ACC112 (cell line): ENCODE results near the gene LRCH2.
"Not testable (repeated sequence)": the region's sequence is repeated elsewhere in the genome, so short reads cannot be mapped to it uniquely, and the experiment has no call there.

Experiments used
- H2AFZ ChIP-seq: fragments of 200-600 bp; sonication (generic); one replicate; pipeline ENCODE4 v1.6.0; 2017; ENCODE audit warnings: antibody characterized with exemption, low read length; ENCODE audit not compliant: unreplicated experiment
- H3K27ac ChIP-seq: fragments of 200-600 bp; sonication (generic); 2 replicates; pipeline ENCODE4 v1.5.1; 2014; ENCODE audit warnings: low read depth, mild to moderate bottlenecking, antibody characterized with exemption, low read length, moderate library complexity
- H3K27me3 ChIP-seq: fragments of 200-600 bp; sonication (generic); 2 replicates; pipeline ENCODE4 v1.6.1; 2014; ENCODE audit warnings: mild to moderate bottlenecking, antibody characterized with exemption, low read length, moderate library complexity, mixed read lengths; ENCODE audit not compliant: insufficient read depth
- H3K36me3 ChIP-seq: fragments of 200-600 bp; sonication (generic); 2 replicates; pipeline ENCODE4 v1.6.1; 2016; ENCODE audit warnings: mild to moderate bottlenecking, antibody characterized with exemption, low read length, moderate library complexity, mixed read lengths; ENCODE audit not compliant: insufficient read depth
- H3K4me1 ChIP-seq: fragments of 200-600 bp; sonication (generic); one replicate; pipeline ENCODE4 v1.6.1; 2016; ENCODE audit warnings: low read length, mixed read lengths; ENCODE audit not compliant: insufficient read depth, unreplicated experiment, control insufficient read depth
- H3K4me3 ChIP-seq: fragments of 200-600 bp; sonication (generic); 2 replicates; pipeline ENCODE4 v1.5.1; 2014; ENCODE audit warnings: mild to moderate bottlenecking, low read depth, low read length
- H3K79me2 ChIP-seq: fragments of 200-600 bp; sonication (generic); one replicate; pipeline ENCODE4 v1.6.0; 2016; ENCODE audit warnings: low read length; ENCODE audit not compliant: control insufficient read depth, unreplicated experiment, insufficient read depth

LRCH2 gene

DNA sequence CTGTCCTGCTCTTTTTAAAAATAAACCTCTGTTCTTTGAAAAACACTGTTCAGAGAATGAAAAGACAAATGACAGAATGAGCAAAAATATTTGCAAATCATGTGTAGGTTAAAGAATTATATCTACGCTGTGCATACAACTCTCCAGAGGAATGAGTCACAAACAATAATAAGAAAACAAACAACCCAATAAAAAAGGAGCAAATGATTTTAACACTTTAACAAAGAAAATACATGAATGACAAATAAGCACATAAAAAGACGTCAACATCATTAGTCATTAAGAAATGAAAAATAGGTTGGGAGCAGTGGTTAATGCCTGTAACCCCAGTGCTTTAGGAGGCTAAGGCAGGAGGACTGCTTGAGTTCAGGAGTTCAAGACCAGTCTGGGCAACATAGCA, 21.1 kb upstream of the LRCH2 start:
- H3K27me3 ChIP-seq = no peaks in the 10 kb centered on the region
- H3K4me3 ChIP-seq = no peak overlapping the region
- no peaks in the 10 kb centered on the region for H3K79me2 ChIP-seq
- H3K4me1 ChIP-seq = no peaks in the 10 kb centered on the region
- H2AFZ ChIP-seq = no peak overlapping the region
- H3K36me3 ChIP-seq = no peaks in the 10 kb centered on the region
- no peak overlapping the region for H3K27ac ChIP-seq

DNA sequence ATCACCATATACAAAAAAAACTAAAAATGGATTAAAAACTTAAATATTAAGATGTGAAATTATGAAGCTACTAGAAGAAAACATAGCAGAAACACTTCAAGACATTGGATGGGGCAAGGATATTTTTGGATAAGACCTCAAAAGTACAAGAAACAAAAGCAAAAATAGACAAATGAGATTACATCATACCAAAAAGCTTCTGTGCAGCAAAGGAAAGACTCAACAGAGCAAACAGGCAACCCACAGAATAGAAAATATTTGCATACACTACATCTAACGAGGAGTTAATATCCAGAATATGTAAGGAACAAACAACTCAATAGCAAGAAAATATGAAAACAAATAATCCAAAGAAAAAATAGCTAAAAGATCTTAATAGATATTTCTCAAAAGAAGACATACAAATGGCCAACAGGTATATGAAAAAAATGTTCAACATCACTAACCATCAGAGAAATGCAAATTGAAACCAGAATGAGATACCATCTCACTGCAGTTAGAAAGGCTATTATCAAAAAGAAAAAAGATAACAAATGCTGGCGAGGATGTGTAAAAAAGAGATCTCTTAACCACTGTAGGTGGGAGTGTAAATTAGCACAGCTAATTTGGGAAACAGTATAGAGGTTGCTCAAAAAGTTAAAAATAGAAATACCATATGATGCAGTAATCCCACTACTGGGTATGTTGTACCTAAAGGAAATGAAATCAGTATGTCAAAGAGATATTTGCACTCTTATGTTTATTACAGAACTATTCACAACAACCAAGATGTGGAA, 17.8 kb upstream of the LRCH2 start:
- Histone ChIP-seq H3K27me3 (no peaks in the 10 kb centered on the region), H3K4me1 (no peaks in the 10 kb centered on the region), H3K4me3 (no peak overlapping the region), H3K27ac (no peak overlapping the region), H2AFZ (no peak overlapping the region), H3K79me2 (no peaks in the 10 kb centered on the region), H3K36me3 (no peaks in the 10 kb centered on the region)

DNA sequence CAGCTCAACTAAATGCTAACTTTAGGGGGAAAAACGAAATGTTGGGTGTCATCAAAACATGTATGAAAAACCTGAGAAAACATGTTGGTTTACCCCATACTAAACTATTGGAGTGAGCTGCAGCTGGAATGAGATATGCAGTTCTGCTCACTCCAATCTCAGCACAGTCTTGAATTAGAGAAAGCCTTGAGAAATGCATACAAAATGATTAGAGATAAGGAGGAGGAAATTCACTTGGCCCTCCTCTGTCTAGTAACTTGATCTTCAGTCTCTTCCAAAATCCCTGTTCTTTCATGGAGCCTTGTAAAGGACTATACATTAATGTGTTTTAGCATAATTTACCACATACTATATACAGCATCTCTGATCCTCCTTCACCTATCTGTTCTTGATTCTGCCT, 3.2 kb upstream of the LRCH2 start:
- Histone ChIP-seq H3K27me3 (no peaks in the 10 kb centered on the region), H3K27ac (no peak overlapping the region), H3K36me3 (no peaks in the 10 kb centered on the region)

GRCh38 chrX:115236560-115236959, 2.7 kb upstream of the LRCH2 start:
- H2AFZ ChIP-seq = no peak overlapping the region
- H3K4me3 ChIP-seq = no peak overlapping the region
- no peaks in the 10 kb centered on the region for H3K36me3 ChIP-seq
- H3K27me3 ChIP-seq = no peaks in the 10 kb centered on the region
- H3K4me1 ChIP-seq = peaks cover 18% of the 10 kb centered on the region
- peaks cover 12% of the 10 kb centered on the region for H3K79me2 ChIP-seq
- H3K27ac ChIP-seq = no peak overlapping the region

More for the DNA sequence above, 3.2 kb upstream of the LRCH2 start:
- Histone ChIP-seq H3K4me3 (no peak overlapping the region), H2AFZ (no peak overlapping the region), H3K4me1 (peaks cover 14% of the 10 kb centered on the region), H3K79me2 (peaks cover 9% of the 10 kb centered on the region)

DNA sequence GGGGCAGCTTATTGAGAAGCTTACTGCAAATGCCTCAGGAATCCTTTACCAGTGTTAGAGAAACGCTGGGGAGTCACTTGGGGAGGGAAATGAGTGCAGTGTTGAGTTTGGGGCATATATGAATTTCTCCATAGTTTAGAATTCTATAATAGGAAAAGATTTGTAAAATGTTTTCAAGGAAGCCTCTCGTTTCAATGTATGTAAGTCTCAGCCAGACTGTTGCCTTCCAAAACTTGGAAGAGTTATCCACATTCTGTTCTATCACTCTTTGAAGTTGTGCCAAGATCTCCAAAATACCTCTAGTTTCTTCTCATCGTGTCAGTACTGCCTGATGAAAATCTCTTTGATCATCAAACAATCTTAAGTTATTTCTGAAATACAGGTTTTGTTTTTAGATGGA, 565 bp upstream of the LRCH2 start:
- H2AFZ ChIP-seq = peak overlapping the region; percentile 65
- peaks cover 34% of the 10 kb centered on the region for H3K4me1 ChIP-seq
- no peaks in the 10 kb centered on the region for H3K36me3 ChIP-seq
- H3K79me2 ChIP-seq = peaks cover 18% of the 10 kb centered on the region
- peak overlapping the region; percentile 90 for H3K4me3 ChIP-seq
- no peaks in the 10 kb centered on the region for H3K27me3 ChIP-seq
- H3K27ac ChIP-seq = no peak overlapping the region

GRCh38 chrX:115232933-115233496, 881 bp downstream of the LRCH2 start:
- Histone ChIP-seq H3K79me2 (peaks cover 18% of the 10 kb centered on the region), H3K4me1 (peaks cover 36% of the 10 kb centered on the region), H3K27me3 (no peaks in the 10 kb centered on the region), H3K27ac (peak overlapping the region; percentile 6; the same call in 1 of the 2 replicates), H3K4me3 (peak overlapping the region; percentile 90), H3K36me3 (no peaks in the 10 kb centered on the region), H2AFZ (peak overlapping the region; percentile 25)

- Histone ChIP-seq H3K27ac (no peak overlapping the region), H3K4me3 (0 out of 2 replicates have a peak overlapping the region, but pooled peaks have one; percentile 21), H3K27me3 (no peaks in the 10 kb centered on the region)
Observed at GRCh38 chrX:115229337-115230003, 4.4 kb downstream of the LRCH2 start.

DNA sequence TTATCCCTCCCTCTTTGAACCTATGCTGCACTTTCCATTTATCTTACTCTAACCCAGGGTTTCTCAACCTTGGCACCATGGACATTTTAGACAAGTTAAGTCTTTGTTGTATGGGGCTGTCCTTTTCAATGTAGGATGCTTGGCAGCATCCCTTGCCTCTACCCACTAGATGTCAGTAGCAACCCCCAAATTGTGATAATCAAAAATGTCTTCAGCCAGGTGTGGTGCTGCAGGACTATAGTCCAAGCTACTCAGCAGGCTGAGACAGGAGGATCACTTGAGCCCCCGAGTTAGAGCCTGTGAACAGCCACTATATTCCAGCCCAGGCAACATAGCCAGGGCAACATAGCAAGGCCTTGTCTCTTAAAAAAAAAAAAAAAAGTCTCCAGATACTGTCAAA, 7.0 kb downstream of the LRCH2 start:
- Histone ChIP-seq H3K4me1 (peaks cover 21% of the 10 kb centered on the region), H3K79me2 (peaks cover 8% of the 10 kb centered on the region), H2AFZ (no peak overlapping the region), H3K27me3 (no peaks in the 10 kb centered on the region), H3K27ac (no peak overlapping the region), H3K36me3 (no peaks in the 10 kb centered on the region), H3K4me3 (no peak overlapping the region)

More at GRCh38 chrX:115229337-115230003, 4.4 kb downstream of the LRCH2 start:
- Histone ChIP-seq H3K4me1 (peaks cover 31% of the 10 kb centered on the region), H2AFZ (no peak overlapping the region), H3K36me3 (no peaks in the 10 kb centered on the region), H3K79me2 (peaks cover 18% of the 10 kb centered on the region)

DNA sequence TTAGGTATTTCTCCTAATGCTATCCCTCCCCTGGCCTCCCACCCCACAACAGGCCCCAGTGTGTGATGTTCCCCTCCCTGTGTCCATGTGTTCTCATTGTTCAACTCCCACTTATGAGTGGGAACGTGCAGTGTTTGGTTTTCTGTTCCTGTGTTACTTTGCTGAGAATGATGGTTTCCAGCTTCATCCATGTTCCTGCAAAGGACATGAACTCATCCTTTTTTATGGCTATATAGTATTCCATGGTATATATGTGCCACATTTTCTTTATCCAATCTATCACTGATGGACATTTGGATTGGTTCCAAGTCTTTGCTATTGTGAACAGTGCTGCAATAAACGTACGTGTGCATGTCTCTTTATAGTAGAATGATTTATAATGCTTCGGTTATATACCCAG, 16.6 kb downstream of the LRCH2 start:
- H2AFZ ChIP-seq, H3K36me3 ChIP-seq, H3K79me2 ChIP-seq, H3K27ac ChIP-seq, H3K4me3 ChIP-seq, H3K4me1 ChIP-seq, H3K27me3 ChIP-seq: not testable (repeated sequence)

DNA sequence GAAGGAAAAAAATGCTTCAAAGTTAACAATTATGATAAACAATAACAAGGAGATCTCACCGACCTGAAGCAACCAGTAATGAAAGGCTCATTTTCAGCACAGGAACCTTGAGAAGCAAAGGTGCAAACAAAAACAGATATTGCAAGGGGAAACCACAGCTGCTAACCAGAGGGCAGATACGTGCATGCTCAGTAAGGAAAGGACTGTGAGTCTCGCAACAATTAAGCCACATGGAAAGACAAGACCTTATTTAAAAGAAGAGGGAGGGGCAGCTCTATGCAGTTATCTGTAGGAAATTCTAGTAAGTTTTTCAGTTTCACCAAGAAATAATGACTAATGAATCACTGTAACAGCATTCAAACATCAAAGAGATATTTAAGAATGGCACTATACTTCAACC, 19.3 kb downstream of the LRCH2 start:
- no peak overlapping the region for H3K4me3 ChIP-seq
- H3K27me3 ChIP-seq = no peaks in the 10 kb centered on the region
- no peaks in the 10 kb centered on the region for H3K79me2 ChIP-seq
- H2AFZ ChIP-seq = no peak overlapping the region
- H3K36me3 ChIP-seq = no peaks in the 10 kb centered on the region
- H3K4me1 ChIP-seq = no peaks in the 10 kb centered on the region
- H3K27ac ChIP-seq = no peak overlapping the region

DNA sequence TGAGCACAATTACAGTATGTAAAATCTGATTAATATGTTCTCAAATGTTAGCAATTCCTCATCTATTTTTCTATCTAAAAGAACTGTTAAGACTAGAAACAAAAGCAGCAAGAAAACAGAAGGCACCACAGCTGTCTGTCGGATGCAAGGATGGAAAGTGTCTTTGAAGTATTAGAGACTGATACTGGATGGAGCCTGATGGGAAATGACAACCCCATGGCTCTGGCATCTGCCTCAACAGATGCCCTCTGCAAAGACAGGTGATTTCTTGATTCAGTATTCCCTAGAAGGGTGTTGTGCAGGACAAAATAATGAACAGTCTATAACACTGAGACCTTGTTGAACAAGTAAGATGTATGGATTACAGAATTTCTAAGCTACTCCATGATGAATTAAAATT, 19.7 kb downstream of the LRCH2 start:
- H3K27me3 ChIP-seq = no peaks in the 10 kb centered on the region
- no peak overlapping the region for H3K4me3 ChIP-seq
- H3K4me1 ChIP-seq = no peaks in the 10 kb centered on the region
- no peak overlapping the region for H2AFZ ChIP-seq
- no peak overlapping the region for H3K27ac ChIP-seq
- no peaks in the 10 kb centered on the region for H3K79me2 ChIP-seq
- no peaks in the 10 kb centered on the region for H3K36me3 ChIP-seq
